ENCODE data around the gene KCNQ1.

KCNQ1 gene

DNA sequence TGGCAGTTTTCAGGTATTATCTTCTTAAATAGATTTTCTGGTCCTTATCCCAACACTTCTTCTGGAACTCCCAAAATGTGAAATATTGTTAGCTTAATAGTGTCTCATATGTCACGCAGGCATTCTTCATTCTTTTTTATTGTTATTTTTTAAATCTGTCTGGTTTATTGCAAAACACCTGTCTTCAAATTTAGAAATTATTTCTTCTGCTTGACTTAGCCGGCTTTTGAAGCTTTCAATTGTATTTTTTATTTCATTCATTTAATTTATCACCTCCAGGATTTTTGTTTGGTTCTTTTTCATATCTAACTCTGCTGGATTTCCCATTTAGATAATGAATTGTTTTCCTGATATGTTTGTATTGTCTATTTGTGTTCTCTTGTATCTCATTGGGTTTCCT, 205.0 kb downstream of the KCNQ1 start:
- Histone ChIP-seq H3K27ac (ENCODE audit: low read depth, low read length) (no peak overlapping the region), H3K36me3 (ENCODE audit: insufficient read depth, low read length) (no peaks in the 10 kb centered on the region; the same call in 1 of the 2 replicates), H2AFZ (ENCODE audit: low read length, unreplicated experiment) (no peak overlapping the region), H3K4me3 (ENCODE audit: low read depth, low read length) (no peak overlapping the region), H3K4me1 (ENCODE audit: control insufficient read depth, insufficient read depth, low read length, unreplicated experiment) (no peaks in the 10 kb centered on the region), H3K27me3 (ENCODE audit: insufficient read depth, low read length) (0 out of 2 replicates have a peak, but pooled peaks cover 4% of the 10 kb centered on the region), H3K79me2 (ENCODE audit: control insufficient read depth, insufficient read depth, low read length, unreplicated experiment) (no peaks in the 10 kb centered on the region)

DNA sequence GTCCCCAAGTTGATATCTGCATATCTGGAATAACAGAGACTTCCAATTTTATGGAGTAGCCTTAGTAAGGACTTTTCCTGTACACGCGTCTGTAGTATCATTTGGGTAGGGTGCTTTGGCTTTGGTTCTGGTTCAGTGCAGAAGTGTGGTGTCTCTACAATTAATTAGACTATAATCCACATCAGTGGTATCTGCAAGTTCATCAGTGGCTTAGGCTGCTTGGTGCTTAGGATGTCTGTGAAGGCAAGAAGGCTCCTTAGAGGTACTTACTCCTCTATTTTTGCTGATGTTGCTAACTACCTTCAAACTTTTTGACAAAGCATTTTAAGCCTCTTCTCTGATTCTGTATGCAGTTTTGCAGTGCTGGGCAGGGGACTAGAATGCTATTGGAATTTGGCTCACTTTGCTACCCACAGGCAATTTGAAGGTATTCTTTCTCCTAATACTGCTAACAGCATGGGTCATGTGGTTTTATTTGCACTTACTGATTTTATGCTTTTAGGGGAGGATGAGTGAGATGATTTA, 205.6 kb downstream of the KCNQ1 start:
- Histone ChIP-seq H3K27ac (ENCODE audit: low read depth, low read length) (no peak overlapping the region), H3K4me1 (ENCODE audit: control insufficient read depth, insufficient read depth, low read length, unreplicated experiment) (no peaks in the 10 kb centered on the region), H3K27me3 (ENCODE audit: insufficient read depth, low read length) (0 out of 2 replicates have a peak, but pooled peaks cover 4% of the 10 kb centered on the region), H3K36me3 (ENCODE audit: insufficient read depth, low read length) (no peaks in the 10 kb centered on the region; the same call in 1 of the 2 replicates), H3K4me3 (ENCODE audit: low read depth, low read length) (no peak overlapping the region), H3K79me2 (ENCODE audit: control insufficient read depth, insufficient read depth, low read length, unreplicated experiment) (no peaks in the 10 kb centered on the region), H2AFZ (ENCODE audit: low read length, unreplicated experiment) (no peak overlapping the region)

GRCh38 chr11:2651054-2651617, 206.3 kb downstream of the KCNQ1 start:
- no peaks in the 10 kb centered on the region; the same call in 1 of the 2 replicates for H3K36me3 ChIP-seq (ENCODE audit: insufficient read depth, low read length)
- H3K27me3 ChIP-seq (ENCODE audit: insufficient read depth, low read length), result 0 out of 2 replicates have a peak, but pooled peaks cover 4% of the 10 kb centered on the region
- H3K27ac ChIP-seq (ENCODE audit: low read depth, low read length), result no peak overlapping the region
- H3K79me2 ChIP-seq (ENCODE audit: control insufficient read depth, insufficient read depth, low read length, unreplicated experiment), result no peaks in the 10 kb centered on the region
- H3K4me1 ChIP-seq (ENCODE audit: control insufficient read depth, insufficient read depth, low read length, unreplicated experiment), result no peaks in the 10 kb centered on the region
- no peak overlapping the region for H2AFZ ChIP-seq (ENCODE audit: low read length, unreplicated experiment)
- H3K4me3 ChIP-seq (ENCODE audit: low read depth, low read length), result no peak overlapping the region

DNA sequence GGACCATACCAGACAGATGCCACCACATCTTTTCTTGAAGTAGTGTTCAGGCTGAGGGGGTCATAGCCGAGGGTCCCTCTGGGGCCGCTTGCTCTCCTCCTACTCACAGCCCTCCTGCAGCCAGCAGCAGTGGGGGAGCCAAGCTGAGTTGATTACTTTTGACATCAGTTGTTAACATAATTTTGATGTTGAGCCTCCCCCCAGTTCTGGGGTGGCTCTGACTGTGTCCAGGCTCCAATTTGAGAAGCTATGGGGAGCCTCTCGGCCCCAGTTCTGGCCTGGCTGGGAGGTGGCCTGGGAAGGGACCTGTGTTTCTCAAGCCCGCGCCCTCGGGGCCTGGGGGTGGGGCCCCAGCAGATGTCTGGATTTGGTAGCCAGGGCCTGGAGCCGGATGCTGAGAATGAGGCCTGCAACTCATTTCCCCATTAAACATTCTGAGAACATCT, 207.0 kb downstream of the KCNQ1 start:
- Histone ChIP-seq H3K79me2 (ENCODE audit: control insufficient read depth, insufficient read depth, low read length, unreplicated experiment) (no peaks in the 10 kb centered on the region), H2AFZ (ENCODE audit: low read length, unreplicated experiment) (no peak overlapping the region), H3K4me1 (ENCODE audit: control insufficient read depth, insufficient read depth, low read length, unreplicated experiment) (no peaks in the 10 kb centered on the region), H3K27me3 (ENCODE audit: insufficient read depth, low read length) (0 out of 2 replicates have a peak, but pooled peaks cover 4% of the 10 kb centered on the region), H3K27ac (ENCODE audit: low read depth, low read length) (no peak overlapping the region), H3K4me3 (ENCODE audit: low read depth, low read length) (no peak overlapping the region), H3K36me3 (ENCODE audit: insufficient read depth, low read length) (no peaks in the 10 kb centered on the region; the same call in 1 of the 2 replicates)

DNA sequence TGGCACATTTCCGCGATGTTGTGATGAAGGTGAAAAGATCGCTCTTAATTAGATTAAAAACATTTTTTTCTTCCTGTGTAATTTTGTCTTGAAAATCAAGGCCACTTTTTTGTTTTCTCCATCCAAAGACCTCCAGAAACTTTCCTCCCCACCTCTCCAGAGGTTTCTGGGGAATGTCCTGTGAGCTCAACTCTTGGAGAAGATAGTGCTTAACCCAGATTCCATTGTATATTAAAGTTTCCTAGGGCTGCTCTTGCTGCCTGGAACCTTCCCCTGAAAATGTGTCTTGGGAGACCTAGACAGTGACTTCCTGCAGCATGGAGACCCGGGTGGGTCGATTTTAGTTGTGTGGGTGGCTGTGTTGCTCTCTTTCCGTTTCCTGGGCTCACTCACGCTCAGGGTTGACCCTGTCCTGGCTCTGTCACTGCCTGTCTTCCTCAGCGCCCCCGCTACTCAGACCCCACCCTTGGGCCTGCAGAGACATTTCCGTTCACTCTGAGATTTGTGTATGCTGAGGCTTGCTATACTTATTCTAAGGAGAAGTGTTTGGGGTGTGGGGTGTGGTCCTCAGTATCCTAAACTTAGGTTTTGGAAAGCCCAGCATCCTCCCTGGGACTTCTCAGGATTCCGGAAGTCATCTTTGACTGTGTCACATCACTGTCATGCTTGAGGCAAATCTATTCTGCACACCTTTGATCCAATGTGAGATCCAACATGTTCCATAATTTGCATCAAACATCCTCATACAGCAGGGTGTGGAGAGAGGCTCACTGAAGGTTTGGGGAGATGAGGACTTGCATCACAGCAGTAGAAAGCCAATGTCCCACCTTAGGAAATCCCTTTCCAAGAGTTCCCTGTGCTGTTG, 207.8 kb downstream of the KCNQ1 start:
- Histone ChIP-seq H3K79me2 (ENCODE audit: control insufficient read depth, insufficient read depth, low read length, unreplicated experiment) (no peaks in the 10 kb centered on the region), H3K27ac (ENCODE audit: low read depth, low read length) (no peak overlapping the region), H3K4me1 (ENCODE audit: control insufficient read depth, insufficient read depth, low read length, unreplicated experiment) (no peaks in the 10 kb centered on the region), H3K4me3 (ENCODE audit: low read depth, low read length) (no peak overlapping the region), H3K27me3 (ENCODE audit: insufficient read depth, low read length) (0 out of 2 replicates have a peak, but pooled peaks cover 4% of the 10 kb centered on the region), H2AFZ (ENCODE audit: low read length, unreplicated experiment) (no peak overlapping the region), H3K36me3 (ENCODE audit: insufficient read depth, low read length) (no peaks in the 10 kb centered on the region; the same call in 1 of the 2 replicates)

DNA sequence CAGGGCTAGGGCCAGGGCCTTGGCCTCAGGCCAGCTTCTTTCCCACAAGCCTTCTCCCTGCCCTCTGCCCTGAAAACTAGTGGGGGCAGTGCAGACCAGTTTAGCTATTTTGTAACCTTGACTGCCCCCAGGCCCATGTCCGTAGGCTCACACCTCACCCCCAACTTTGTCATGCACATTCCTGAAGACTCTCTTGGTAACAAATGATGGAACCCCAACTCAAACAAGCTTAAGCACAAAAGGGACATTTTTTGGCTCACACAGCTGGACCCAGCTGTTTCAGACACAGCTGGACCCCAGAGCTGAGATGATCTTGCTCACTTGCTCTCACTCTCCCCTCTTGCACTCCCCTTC, 208.4 kb downstream of the KCNQ1 start:
- Histone ChIP-seq H3K27me3 (ENCODE audit: insufficient read depth, low read length) (0 out of 2 replicates have a peak, but pooled peaks cover 4% of the 10 kb centered on the region), H3K79me2 (ENCODE audit: control insufficient read depth, insufficient read depth, low read length, unreplicated experiment) (no peaks in the 10 kb centered on the region), H2AFZ (ENCODE audit: low read length, unreplicated experiment) (no peak overlapping the region), H3K27ac (ENCODE audit: low read depth, low read length) (no peak overlapping the region), H3K36me3 (ENCODE audit: insufficient read depth, low read length) (no peaks in the 10 kb centered on the region; the same call in 1 of the 2 replicates), H3K4me1 (ENCODE audit: control insufficient read depth, insufficient read depth, low read length, unreplicated experiment) (no peaks in the 10 kb centered on the region), H3K4me3 (ENCODE audit: low read depth, low read length) (no peak overlapping the region)

- Histone ChIP-seq H3K27me3 (ENCODE audit: insufficient read depth, low read length) (0 out of 2 replicates have a peak, but pooled peaks cover 2% of the 10 kb centered on the region), H3K36me3 (ENCODE audit: insufficient read depth, low read length) (no peaks in the 10 kb centered on the region; the same call in 1 of the 2 replicates), H3K4me1 (ENCODE audit: control insufficient read depth, insufficient read depth, low read length, unreplicated experiment) (no peaks in the 10 kb centered on the region), H3K27ac (ENCODE audit: low read depth, low read length) (no peak overlapping the region), H2AFZ (ENCODE audit: low read length, unreplicated experiment) (no peak overlapping the region), H3K4me3 (ENCODE audit: low read depth, low read length) (no peak overlapping the region), H3K79me2 (ENCODE audit: control insufficient read depth, insufficient read depth, low read length, unreplicated experiment) (no peaks in the 10 kb centered on the region)
Measured at GRCh38 chr11:2653930-2654739, 209.3 kb downstream of the KCNQ1 start.

DNA sequence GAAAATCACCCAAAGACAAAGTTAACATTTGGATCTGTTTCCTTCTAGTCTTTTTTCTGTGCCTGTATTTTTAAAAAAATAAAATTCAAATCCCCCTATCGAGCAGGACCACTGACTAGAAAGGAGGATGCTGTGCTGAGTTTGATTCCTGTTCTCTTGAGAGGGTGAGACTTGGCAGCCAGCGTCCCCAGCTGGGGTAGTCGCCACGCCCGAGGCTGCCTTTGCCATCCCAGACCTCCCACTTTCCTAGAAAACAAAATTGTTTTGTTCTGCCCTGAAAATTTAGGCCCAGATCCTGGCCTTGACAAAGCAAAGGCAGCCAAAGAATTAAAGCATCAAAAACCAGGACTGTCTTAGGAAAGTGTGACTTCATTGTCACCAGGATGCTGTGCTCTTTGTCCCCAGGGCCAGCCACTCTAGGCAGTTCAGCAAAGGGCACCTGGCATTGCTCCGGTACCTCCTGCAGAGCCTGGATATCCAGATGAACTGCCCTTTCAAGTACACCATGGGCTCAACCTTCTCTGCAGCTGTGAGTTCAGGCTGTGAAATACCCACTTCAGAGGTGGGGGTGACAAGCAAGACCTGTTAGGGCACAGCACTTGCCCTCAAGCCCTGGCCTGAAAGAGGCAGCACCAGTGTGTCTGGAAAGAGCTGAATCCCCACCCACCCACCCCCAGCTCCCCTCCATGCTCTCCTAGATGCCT, 210.4 kb downstream of the KCNQ1 start:
- Histone ChIP-seq H3K27me3 (ENCODE audit: insufficient read depth, low read length) (0 out of 2 replicates have a peak, but pooled peaks cover 3% of the 10 kb centered on the region), H3K4me1 (ENCODE audit: control insufficient read depth, insufficient read depth, low read length, unreplicated experiment) (no peaks in the 10 kb centered on the region), H2AFZ (ENCODE audit: low read length, unreplicated experiment) (no peak overlapping the region), H3K36me3 (ENCODE audit: insufficient read depth, low read length) (no peaks in the 10 kb centered on the region; the same call in 1 of the 2 replicates), H3K27ac (ENCODE audit: low read depth, low read length) (no peak overlapping the region), H3K4me3 (ENCODE audit: low read depth, low read length) (no peak overlapping the region), H3K79me2 (ENCODE audit: control insufficient read depth, insufficient read depth, low read length, unreplicated experiment) (no peaks in the 10 kb centered on the region)

DNA sequence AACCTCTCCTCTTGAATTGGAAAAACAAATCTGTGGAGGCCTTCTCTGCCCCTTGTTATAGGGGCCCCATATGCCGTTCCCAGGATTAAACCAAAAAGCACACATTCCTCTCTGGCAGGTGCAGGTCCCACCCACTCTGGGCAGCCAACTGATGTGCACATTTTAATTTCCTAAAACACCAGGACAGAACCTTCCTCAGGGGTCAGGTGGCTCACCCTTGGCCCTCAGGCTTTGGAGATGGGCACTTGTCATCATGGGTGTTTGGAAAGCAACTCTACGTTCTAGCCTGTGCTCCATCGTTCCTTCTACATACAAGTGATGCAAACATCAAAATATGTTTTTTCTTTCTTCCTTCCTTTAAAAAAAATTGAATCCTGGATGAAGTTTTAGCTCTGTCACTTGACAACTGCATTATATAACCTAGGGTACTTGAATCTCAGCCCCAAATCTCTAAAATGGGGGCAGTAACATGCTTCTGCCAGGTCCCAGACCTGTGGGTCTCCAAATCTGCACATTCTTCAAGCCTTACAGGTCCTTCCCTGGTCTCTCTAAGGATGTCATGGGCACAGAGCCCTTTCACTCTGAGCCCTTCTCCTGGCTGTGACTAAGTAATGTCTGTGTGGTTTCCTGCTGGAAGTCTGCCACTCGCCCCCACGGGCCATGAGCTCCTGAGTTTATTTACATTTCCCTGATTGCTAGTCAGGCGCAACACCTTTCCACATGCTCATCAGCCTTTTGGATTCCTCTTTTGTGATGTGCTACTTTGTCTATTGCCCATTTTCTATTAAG, 211.2 kb downstream of the KCNQ1 start:
- Histone ChIP-seq H3K79me2 (ENCODE audit: control insufficient read depth, insufficient read depth, low read length, unreplicated experiment) (no peaks in the 10 kb centered on the region), H3K36me3 (ENCODE audit: insufficient read depth, low read length) (peaks cover 5% of the 10 kb centered on the region), H2AFZ (ENCODE audit: low read length, unreplicated experiment) (no peak overlapping the region), H3K4me3 (ENCODE audit: low read depth, low read length) (no peak overlapping the region), H3K4me1 (ENCODE audit: control insufficient read depth, insufficient read depth, low read length, unreplicated experiment) (no peaks in the 10 kb centered on the region), H3K27ac (ENCODE audit: low read depth, low read length) (no peak overlapping the region), H3K27me3 (ENCODE audit: insufficient read depth, low read length) (0 out of 2 replicates have a peak, but pooled peaks cover 6% of the 10 kb centered on the region)

All from ACC112 (cell line).